ENCODE results near the gene C1QTNF7. TPM values are rescaled to one million over a fixed set of nuclear protein-coding genes. Genes with fewer than 3 reads are reported as not detected.

Gene C1QTNF7
- total RNA-seq, 2 experiments from 2014 or later, result not detected

GRCh38 chr4:15470128-15470475, 42.3 kb downstream of the C1QTNF7 start:
- no peak overlapping the region for H3K4me3 ChIP-seq (ENCODE audit: low read depth, low read length, poor library complexity, severe bottlenecking)
- TF ChIP-seq EZH2phosphoT487 (IDR thresholded peaks at IDR 0.05; ENCODE audit: borderline replicate concordance, low read depth, low read length) (no peak), CTCF (conservative IDR thresholded peaks at IDR 0.05; ENCODE audit: low read length) (no peak)
- H4K20me1 ChIP-seq (ENCODE audit: insufficient read depth, low read length), result no peaks in the 10 kb centered on the region
- CTCF ChIA-PET (ENCODE audit: unreplicated experiment), result interaction anchor here (1.1 kb wide), 1 partner anchor 184 kb away, joined by 5 read pairs; no protein-coding TSS in a partner anchor
- H3K9me3 ChIP-seq (ENCODE audit: low read length), result no peaks in the 10 kb centered on the region
- POLR2A ChIA-PET, result interaction anchor here (0.6 to 1.2 kb wide), 8 partner anchors 27 to 1828 kb away, joined by 3 to 4 read pairs (median 3); no protein-coding TSS in a partner anchor
- no peaks in the 10 kb centered on the region for H3K79me2 ChIP-seq (ENCODE audit: insufficient read depth, low read depth, low read length)
- H3K27ac ChIP-seq (ENCODE audit: low read depth, low read length, poor library complexity, severe bottlenecking), result no peak overlapping the region
- no peaks in the 10 kb centered on the region for H3K36me3 ChIP-seq (ENCODE audit: insufficient read depth, low read length)
- no peaks in the 10 kb centered on the region for H3K9me2 ChIP-seq (ENCODE audit: insufficient read depth, low read length)
- H3K4me2 ChIP-seq (ENCODE audit: low read length), result no peak overlapping the region
- intact Hi-C loops (cut with micrococcal nuclease; ENCODE audit: unreplicated experiment), result loop anchor here (10.0 kb wide), 1 partner anchor 335 kb away; no protein-coding TSS in a partner anchor
- no peak overlapping the region for H2AFZ ChIP-seq (ENCODE audit: low read length)
- BruUV-seq (replicated peaks), result no TSS peak
- DNase-seq (ENCODE audit: low spot score), result no peak
- no peaks in the 10 kb centered on the region for H3K4me1 ChIP-seq (ENCODE audit: insufficient read depth, low read length, poor library complexity, severe bottlenecking)

GRCh38 chr4:15476396-15476795, 48.6 kb downstream of the C1QTNF7 start:
- intact Hi-C loops (cut with micrococcal nuclease; ENCODE audit: unreplicated experiment), result loop anchor here (5.0 to 10.0 kb wide), 3 partner anchors 251 to 786 kb away; no protein-coding TSS in a partner anchor
- no peaks in the 10 kb centered on the region for H3K79me2 ChIP-seq (ENCODE audit: insufficient read depth, low read depth, low read length)
- no peaks in the 10 kb centered on the region for H3K4me1 ChIP-seq (ENCODE audit: insufficient read depth, low read length, poor library complexity, severe bottlenecking)
- H3K4me3 ChIP-seq (ENCODE audit: low read depth, low read length, poor library complexity, severe bottlenecking), result no peak overlapping the region
- BruUV-seq (replicated peaks), result no TSS peak
- no peaks in the 10 kb centered on the region for H3K9me3 ChIP-seq (ENCODE audit: low read length)
- no peak overlapping the region for H3K4me2 ChIP-seq (ENCODE audit: low read length)
- POLR2A ChIA-PET, result no interaction called here
- no peaks in the 10 kb centered on the region for H4K20me1 ChIP-seq (ENCODE audit: insufficient read depth, low read length)
- CTCF ChIA-PET (ENCODE audit: unreplicated experiment), result no interaction called here
- no peaks in the 10 kb centered on the region for H3K36me3 ChIP-seq (ENCODE audit: insufficient read depth, low read length)
- DNase-seq (ENCODE audit: low spot score), result no peak
- H3K9me2 ChIP-seq (ENCODE audit: insufficient read depth, low read length), result no peaks in the 10 kb centered on the region
- no peak overlapping the region for H2AFZ ChIP-seq (ENCODE audit: low read length)
- TF ChIP-seq CTCF (conservative IDR thresholded peaks at IDR 0.05; ENCODE audit: low read length) (no peak), EZH2phosphoT487 (IDR thresholded peaks at IDR 0.05; ENCODE audit: borderline replicate concordance, low read depth, low read length) (no peak)
- no peak overlapping the region for H3K27ac ChIP-seq (ENCODE audit: low read depth, low read length, poor library complexity, severe bottlenecking)

GRCh38 chr4:15478724-15479088, 50.9 kb downstream of the C1QTNF7 start:
- H3K36me3 ChIP-seq (ENCODE audit: insufficient read depth, low read length), result no peaks in the 10 kb centered on the region
- H3K79me2 ChIP-seq (ENCODE audit: insufficient read depth, low read depth, low read length), result no peaks in the 10 kb centered on the region
- H3K4me2 ChIP-seq (ENCODE audit: low read length), result no peak overlapping the region
- no peaks in the 10 kb centered on the region for H3K9me3 ChIP-seq (ENCODE audit: low read length)
- H3K4me3 ChIP-seq (ENCODE audit: low read depth, low read length, poor library complexity, severe bottlenecking), result no peak overlapping the region
- BruUV-seq (replicated peaks), result no TSS peak
- H3K27ac ChIP-seq (ENCODE audit: low read depth, low read length, poor library complexity, severe bottlenecking), result no peak overlapping the region
- TF ChIP-seq CTCF (conservative IDR thresholded peaks at IDR 0.05; ENCODE audit: low read length) (no peak), EZH2phosphoT487 (IDR thresholded peaks at IDR 0.05; ENCODE audit: borderline replicate concordance, low read depth, low read length) (no peak)
- no peaks in the 10 kb centered on the region for H3K9me2 ChIP-seq (ENCODE audit: insufficient read depth, low read length)
- intact Hi-C loops (cut with micrococcal nuclease; ENCODE audit: unreplicated experiment), result loop anchor here (1.0 to 10.0 kb wide), 7 partner anchors 172 to 784 kb away; no protein-coding TSS in a partner anchor
- ChIA-PET CTCF (ENCODE audit: unreplicated experiment) (interaction anchor here (1.1 kb wide), 1 partner anchor 477 kb away, joined by 3 read pairs; no protein-coding TSS in a partner anchor), POLR2A (no interaction called here)
- no peaks in the 10 kb centered on the region for H4K20me1 ChIP-seq (ENCODE audit: insufficient read depth, low read length)
- no peak for DNase-seq (ENCODE audit: low spot score)
- no peaks in the 10 kb centered on the region for H3K4me1 ChIP-seq (ENCODE audit: insufficient read depth, low read length, poor library complexity, severe bottlenecking)
- peak overlapping the region; percentile 70; the same call in 1 of the 2 replicates for H2AFZ ChIP-seq (ENCODE audit: low read length)
